ENCODE measurements around the gene KRTAP4-11. TPM values are rescaled to one million over a fixed set of nuclear protein-coding genes. Genes with fewer than 3 reads are reported as not detected.
"Not testable (repeated sequence)": the region's sequence is repeated elsewhere in the genome, so short reads cannot be mapped to it uniquely, and the experiment has no call there.

KRTAP4-11 gene
- total RNA-seq, 2 experiments from 2014 or later, result not detected

DNA sequence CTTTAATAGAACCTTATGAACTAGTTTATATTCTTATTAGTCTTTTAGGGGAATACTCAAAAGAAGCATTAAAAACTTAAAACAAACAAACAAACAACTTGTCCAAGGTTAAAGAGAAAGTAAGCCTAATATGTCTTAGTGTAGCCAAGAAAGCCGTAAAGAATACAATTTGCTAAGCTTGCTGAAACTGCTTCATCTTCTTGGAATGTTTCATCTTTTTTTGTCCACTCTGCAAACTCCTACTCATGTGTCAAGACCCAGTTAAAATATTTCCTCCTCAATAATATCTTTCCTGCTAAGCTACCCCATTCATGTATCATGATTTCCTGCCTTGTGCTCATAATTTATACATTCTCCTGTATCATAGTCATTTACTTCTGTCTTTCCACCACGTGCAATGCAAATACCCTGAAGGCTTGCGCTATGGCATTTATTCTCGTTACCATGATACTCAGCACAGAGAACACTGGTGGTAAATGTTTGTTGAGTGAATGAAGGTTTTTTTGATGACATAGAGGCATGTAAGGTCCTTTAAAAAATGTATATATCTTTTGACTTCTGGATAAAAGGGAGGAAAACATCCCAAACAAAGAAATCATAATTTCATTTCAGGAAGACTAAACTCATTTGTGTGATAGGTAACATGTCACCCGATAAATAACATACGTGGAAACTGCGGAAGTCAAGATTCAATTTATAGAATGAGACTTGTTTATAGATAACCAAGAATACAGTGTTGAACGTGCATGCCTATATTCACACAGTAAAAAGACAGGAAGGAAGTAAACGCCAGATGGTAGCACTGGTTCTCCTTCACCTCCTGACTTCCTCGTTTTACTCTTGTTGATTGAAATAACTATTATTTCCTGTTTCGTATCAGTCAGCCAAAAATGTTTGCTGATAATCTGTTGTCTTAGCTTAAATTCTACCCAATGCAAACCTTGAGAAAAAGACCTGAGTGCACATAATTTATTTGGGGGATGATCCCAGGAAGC is 1.8 kb upstream of the KRTAP4-11 start:
- not testable (repeated sequence) for H3K9me3 ChIP-seq (ENCODE audit: control insufficient read depth in 1 of 2, insufficient read depth in 1 of 2, low read length in 2 of 2); H3K27me3 ChIP-seq (ENCODE audit: control insufficient read depth in 1 of 2, insufficient read depth in 2 of 2, low read length in 2 of 2); H3K27me3 Mint-ChIP-seq; H3K36me3 Mint-ChIP-seq (ENCODE audit: low read depth); H3K27ac ChIP-seq (ENCODE audit: low read depth in 1 of 2, low read length in 2 of 2); H3K4me3 ChIP-seq (ENCODE audit: low read length); H3K36me3 ChIP-seq (ENCODE audit: insufficient read depth, low read length); H3K9me3 Mint-ChIP-seq
- POLR2A ChIA-PET, result interaction anchor here (1.0 to 1.9 kb wide), 2 partner anchors 189 to 568 kb away, joined by 5 to 13 read pairs; partner anchors contain the start of genes EIF1 and KRTAP16-1
- peak overlapping the region; percentile 62 for H3K4me3 Mint-ChIP-seq
- TF ChIP-seq, protein P1, sequence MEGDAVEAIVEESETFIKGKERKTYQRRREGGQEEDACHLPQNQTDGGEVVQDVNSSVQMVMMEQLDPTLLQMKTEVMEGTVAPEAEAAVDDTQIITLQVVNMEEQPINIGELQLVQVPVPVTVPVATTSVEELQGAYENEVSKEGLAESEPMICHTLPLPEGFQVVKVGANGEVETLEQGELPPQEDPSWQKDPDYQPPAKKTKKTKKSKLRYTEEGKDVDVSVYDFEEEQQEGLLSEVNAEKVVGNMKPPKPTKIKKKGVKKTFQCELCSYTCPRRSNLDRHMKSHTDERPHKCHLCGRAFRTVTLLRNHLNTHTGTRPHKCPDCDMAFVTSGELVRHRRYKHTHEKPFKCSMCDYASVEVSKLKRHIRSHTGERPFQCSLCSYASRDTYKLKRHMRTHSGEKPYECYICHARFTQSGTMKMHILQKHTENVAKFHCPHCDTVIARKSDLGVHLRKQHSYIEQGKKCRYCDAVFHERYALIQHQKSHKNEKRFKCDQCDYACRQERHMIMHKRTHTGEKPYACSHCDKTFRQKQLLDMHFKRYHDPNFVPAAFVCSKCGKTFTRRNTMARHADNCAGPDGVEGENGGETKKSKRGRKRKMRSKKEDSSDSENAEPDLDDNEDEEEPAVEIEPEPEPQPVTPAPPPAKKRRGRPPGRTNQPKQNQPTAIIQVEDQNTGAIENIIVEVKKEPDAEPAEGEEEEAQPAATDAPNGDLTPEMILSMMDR (IDR thresholded peaks at IDR 0.05), result peak; percentile 40
- DNase-seq (peak in 4 of 14 experiments; percentile 7 to 58 (median 36)), ATAC-seq (ENCODE audit: poor library complexity) (peak; percentile 93)
- H3K4me1 Mint-ChIP-seq (ENCODE audit: low read depth), result peaks cover 60% of the 10 kb centered on the region
- peak overlapping the region; percentile 80 for H3K27ac Mint-ChIP-seq
- CTCF ChIA-PET, result interaction anchor here (0.7 kb wide), 1 partner anchor 214 kb away, joined by 3 read pairs; no protein-coding TSS in a partner anchor
- intact Hi-C loops (cut with DNase I, micrococcal nuclease), result loop anchor here (1.0 to 5.0 kb wide), 5 partner anchors 187 to 542 kb away; partner anchors contain the start of gene KRTAP16-1 (in 1 of the 2)
- H3K4me1 ChIP-seq (ENCODE audit: insufficient read depth, low read length), result peaks cover 16% of the 10 kb centered on the region

DNA sequence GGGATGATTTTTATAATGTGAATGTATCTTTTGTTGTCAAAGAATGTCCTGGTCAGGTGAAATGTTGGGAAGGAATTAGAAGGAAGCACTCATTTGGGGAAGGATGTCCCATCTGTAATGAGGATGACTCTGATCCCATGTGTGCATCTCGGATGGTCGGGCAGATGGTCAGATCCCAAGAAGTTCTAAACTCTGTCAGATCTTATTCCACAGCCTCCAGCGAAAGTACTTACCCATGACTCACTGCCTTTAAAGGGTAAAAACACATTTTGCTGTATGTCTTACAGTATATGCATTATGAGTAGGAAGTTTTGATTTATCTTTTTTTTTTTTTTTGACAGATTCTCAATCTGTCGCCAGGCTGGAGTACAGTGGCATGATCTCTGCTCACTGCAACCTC is 548 bp upstream of the KRTAP4-11 start:
- Histone ChIP-seq H3K9me3 (ENCODE audit: control insufficient read depth in 1 of 2, insufficient read depth in 1 of 2, low read length in 2 of 2) (no peaks in the 10 kb centered on the region), H3K4me1 (ENCODE audit: insufficient read depth, low read length) (peaks cover 14% of the 10 kb centered on the region), H3K27ac (ENCODE audit: low read depth in 1 of 2, low read length in 2 of 2) (no peak overlapping the region), H3K4me3 (ENCODE audit: low read length) (no peak overlapping the region), H3K36me3 (ENCODE audit: insufficient read depth, low read length) (no peaks in the 10 kb centered on the region), H3K27me3 (ENCODE audit: control insufficient read depth in 1 of 2, insufficient read depth in 2 of 2, low read length in 2 of 2) (no peaks in the 10 kb centered on the region)
- Mint-ChIP-seq H3K36me3 (ENCODE audit: low read depth) (no peaks in the 10 kb centered on the region), H3K4me1 (ENCODE audit: low read depth) (peaks cover 48% of the 10 kb centered on the region), H3K9me3 (no peaks in the 10 kb centered on the region), H3K4me3 (no peak overlapping the region), H3K27me3 (no peaks in the 10 kb centered on the region), H3K27ac (no peak overlapping the region)
- intact Hi-C loops (cut with DNase I, micrococcal nuclease), result no loop called here
- ChIA-PET POLR2A (no interaction called here), CTCF (no interaction called here)
- DNase-seq (no peak), ATAC-seq (ENCODE audit: poor library complexity) (no peak)
- TF ChIP-seq, protein P1 (IDR thresholded peaks at IDR 0.05), result no peak

DNA sequence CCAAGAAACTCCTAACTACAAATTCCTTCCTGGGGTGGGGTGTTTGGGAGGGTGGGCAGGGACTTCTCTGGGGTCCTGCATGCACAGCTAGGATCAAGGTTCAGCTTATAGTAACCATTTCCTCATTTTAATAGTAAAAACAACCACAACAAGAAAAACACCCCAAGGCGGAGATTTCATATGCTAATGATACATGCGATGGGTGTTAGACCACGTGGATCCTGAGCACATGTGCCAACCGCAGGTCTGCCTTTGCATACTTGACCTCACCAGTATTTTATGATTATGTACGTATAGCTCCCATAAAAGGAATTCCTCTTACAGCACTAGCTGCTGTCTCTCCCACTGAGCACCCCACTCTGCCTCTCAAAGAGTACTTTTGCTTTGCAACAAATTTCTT is 1.9 kb downstream of the KRTAP4-11 start:
- ATAC-seq (ENCODE audit: poor library complexity) (no peak), DNase-seq (peak in 1 of 14 experiments; percentile 14)
- POLR2A ChIA-PET, result interaction anchor here (1.1 kb wide), 1 partner anchor 102 kb away, joined by 3 read pairs; no protein-coding TSS in a partner anchor
- H3K36me3 ChIP-seq (ENCODE audit: insufficient read depth, low read length), result no peaks in the 10 kb centered on the region
- peaks cover 1% of the 10 kb centered on the region for H3K9me3 Mint-ChIP-seq
- H3K4me3 Mint-ChIP-seq, result no peak overlapping the region
- peaks cover 31% of the 10 kb centered on the region for H3K4me1 Mint-ChIP-seq (ENCODE audit: low read depth)
- TF ChIP-seq, protein P1 (IDR thresholded peaks at IDR 0.05), result no peak
- intact Hi-C loops (cut with DNase I, micrococcal nuclease), result no loop called here
- no peak overlapping the region for H3K27ac ChIP-seq (ENCODE audit: low read depth in 1 of 2, low read length in 2 of 2)
- H3K4me1 ChIP-seq (ENCODE audit: insufficient read depth, low read length), result peaks cover 6% of the 10 kb centered on the region
- H3K27me3 Mint-ChIP-seq, result no peaks in the 10 kb centered on the region
- H3K9me3 ChIP-seq (ENCODE audit: control insufficient read depth in 1 of 2, insufficient read depth in 1 of 2, low read length in 2 of 2), result no peaks in the 10 kb centered on the region
- H3K27ac Mint-ChIP-seq, result no peak overlapping the region
- H3K4me3 ChIP-seq (ENCODE audit: low read length), result no peak overlapping the region
- CTCF ChIA-PET, result no interaction called here
- H3K36me3 Mint-ChIP-seq (ENCODE audit: low read depth), result no peaks in the 10 kb centered on the region
- no peaks in the 10 kb centered on the region for H3K27me3 ChIP-seq (ENCODE audit: control insufficient read depth in 1 of 2, insufficient read depth in 2 of 2, low read length in 2 of 2)
